ENCODE data around the gene FAM83D.

DNA sequence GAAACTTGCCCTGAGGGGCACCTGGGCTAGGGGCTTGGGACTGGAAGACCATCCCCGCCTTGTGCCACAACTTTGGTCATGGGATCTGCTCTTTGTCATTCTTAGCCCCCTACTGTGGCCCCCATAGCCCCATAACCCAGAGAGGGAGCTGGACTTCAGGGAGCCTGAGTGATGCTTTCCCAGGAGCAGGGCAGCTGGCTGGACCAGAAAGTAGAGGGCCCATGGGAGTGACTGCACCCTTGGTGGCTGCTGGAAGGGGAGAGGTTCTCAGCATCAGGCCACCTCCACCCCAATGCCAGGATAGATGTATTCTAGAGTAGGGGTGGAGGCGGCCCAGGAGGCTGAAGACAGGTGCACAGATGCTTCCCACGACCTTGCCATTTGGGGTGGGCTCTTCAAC is 5.8 kb upstream of the FAM83D start:
- TF ChIP-seq, protein P1, sequence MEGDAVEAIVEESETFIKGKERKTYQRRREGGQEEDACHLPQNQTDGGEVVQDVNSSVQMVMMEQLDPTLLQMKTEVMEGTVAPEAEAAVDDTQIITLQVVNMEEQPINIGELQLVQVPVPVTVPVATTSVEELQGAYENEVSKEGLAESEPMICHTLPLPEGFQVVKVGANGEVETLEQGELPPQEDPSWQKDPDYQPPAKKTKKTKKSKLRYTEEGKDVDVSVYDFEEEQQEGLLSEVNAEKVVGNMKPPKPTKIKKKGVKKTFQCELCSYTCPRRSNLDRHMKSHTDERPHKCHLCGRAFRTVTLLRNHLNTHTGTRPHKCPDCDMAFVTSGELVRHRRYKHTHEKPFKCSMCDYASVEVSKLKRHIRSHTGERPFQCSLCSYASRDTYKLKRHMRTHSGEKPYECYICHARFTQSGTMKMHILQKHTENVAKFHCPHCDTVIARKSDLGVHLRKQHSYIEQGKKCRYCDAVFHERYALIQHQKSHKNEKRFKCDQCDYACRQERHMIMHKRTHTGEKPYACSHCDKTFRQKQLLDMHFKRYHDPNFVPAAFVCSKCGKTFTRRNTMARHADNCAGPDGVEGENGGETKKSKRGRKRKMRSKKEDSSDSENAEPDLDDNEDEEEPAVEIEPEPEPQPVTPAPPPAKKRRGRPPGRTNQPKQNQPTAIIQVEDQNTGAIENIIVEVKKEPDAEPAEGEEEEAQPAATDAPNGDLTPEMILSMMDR (IDR thresholded peaks at IDR 0.05) = no peak
- no peak for TF ChIP-seq POLR2A (IDR thresholded peaks at IDR 0.05)
